SK-MEL-5 (cell line): Measurements from ENCODE around the gene AGRN. TPM values are rescaled to one million over a fixed set of nuclear protein-coding genes. Genes with fewer than 3 reads are reported as not detected.
"Not testable (repeated sequence)": the region's sequence is repeated elsewhere in the genome, so short reads cannot be mapped to it uniquely, and the experiment has no call there.

Experiments
- DNase-seq: peaks from one replicate; pipeline ENCODE4 v3.0.0-alpha.2; 2016; ENCODE audit warnings: low read depth, low spot score
- in situ Hi-C: cut with HindIII; loops from 2 replicates; pipeline ENCODE4 v1.10.0; 2016; ENCODE audit warnings: low sequenced_read_pairs, high pct_unique_total_duplicates, low pct_unique_long_range_greater_than_20kb
- total RNA-seq: library from RNA; depleted of rRNA; stranded (reverse); fragments of >200 nt; shearing (Covaris generic); gene quantifications from 2 replicates; pipeline ENCODE4 v1.2.3, GENCODE V29; 2014

Gene AGRN
- total RNA-seq, 1 experiment from 2014 or later = 21.3 TPM

DNA sequence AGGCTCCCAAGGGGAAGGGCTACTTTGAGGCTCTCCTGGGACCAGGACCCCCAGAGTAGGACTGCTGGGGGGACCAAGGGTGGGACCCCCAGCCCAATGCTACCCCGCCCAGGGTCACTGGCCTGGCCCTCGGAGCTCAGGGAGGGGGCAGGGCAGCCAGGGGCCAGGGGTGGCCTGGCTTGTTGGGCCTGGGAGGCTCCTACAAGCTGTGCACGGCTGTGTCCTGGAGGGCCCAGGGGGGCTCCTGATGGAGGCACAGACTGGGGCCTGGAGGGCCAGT, 22.3 kb upstream of the AGRN start:
- in situ Hi-C loops = no loop called here
- no peak for DNase-seq

GRCh38 chr1:997993-998744, 21.8 kb upstream of the AGRN start:
- no peak for DNase-seq

DNA sequence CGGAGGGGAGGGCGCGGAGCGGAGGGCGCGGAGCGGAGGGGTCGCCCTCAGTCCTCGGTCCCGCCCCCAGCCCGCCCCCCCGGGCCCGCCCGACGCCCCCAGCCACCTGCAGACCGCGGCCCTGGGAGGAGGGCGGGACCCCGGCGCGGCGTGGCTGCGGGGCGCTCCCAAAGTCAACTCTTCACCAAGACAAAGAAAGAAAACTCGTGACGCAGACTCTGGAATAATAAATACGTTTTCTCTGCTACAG, 21.2 kb upstream of the AGRN start:
- in situ Hi-C loops = no loop called here
- DNase-seq = no peak

More at GRCh38 chr1:997993-998744, 21.8 kb upstream of the AGRN start:
- in situ Hi-C loops = no loop called here

- no peak for DNase-seq
- in situ Hi-C loops = no loop called here
Observed at GRCh38 chr1:998995-999724, 20.8 kb upstream of the AGRN start.

DNA sequence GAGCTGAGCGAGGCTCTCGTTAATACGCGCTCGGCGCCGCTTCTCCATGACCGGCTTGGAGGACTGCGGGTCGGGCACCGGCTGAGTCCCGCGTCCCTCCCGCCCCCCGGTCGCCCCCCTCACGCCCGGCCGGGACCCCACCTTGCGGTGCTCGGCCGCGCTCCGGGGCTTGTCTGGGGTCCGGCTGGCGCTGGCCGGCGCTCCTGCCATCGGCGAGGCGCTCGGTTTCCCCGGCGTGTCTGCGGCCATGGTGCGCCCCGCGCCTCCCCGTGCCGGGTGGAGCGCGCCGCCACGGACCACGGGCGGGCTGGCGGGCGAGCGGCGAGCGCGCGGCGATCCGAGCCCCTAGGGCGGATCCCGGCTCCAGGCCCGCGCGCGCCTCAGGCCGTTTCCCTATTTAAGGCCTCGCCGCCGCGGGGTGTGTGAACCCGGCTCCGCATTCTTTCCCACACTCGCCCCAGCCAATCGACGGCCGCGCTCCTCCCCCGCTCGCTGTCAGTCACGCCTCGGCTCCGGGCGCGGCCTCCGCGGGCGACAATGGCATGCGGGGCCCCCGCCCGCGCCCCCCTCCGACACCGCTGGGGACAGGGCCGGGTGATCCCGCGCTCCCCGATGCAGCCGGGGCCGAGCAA, 20.1 kb upstream of the AGRN start, which contains the start of gene HES4:
Gene HES4 (minus strand): TSS at position 373 of the 632 bp plus-strand sequence. CDS start 124 bp downstream, at position 249.
- DNase-seq = peak; percentile 77
- in situ Hi-C loops = no loop called here

DNA sequence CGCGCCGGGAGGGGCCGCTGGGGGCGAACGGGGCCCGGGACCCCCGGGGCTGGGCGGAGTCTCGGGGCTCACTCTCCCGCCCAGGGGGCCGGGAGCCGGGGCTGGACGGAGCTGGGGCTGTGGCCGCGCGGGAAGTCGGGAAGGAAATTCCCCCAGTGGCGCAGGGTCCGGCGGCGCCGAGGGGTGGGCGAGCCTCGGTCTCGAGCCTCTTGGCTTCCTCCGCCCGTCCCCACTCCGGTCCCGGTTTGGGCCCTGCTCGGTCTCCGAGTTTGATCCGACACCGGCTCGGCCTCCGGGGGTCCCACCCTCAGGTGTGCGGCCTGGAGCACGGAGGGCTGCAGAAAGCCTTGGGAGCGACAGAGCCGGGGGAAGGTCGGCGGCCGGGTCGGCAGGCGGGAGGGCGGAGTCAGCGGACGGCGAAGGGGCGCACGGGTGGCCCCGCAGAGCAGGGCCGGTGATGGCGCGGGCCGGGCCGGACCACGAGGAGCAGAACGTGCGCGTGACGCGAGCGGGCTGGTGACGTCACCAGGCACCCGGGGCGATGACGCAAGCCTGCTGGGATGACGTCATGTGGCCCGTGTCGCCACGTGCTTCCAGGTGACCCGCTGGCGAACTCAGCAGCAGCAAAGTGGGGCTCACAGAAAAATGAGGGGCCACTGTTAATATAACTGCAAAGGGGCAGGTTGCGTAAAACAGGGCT, 19.4 kb upstream of the AGRN start:
- in situ Hi-C loops = no loop called here
- DNase-seq = peak; percentile 65

GRCh38 chr1:1001057-1001783, 18.7 kb upstream of the AGRN start:
- no peak for DNase-seq
- in situ Hi-C loops = no loop called here

GRCh38 chr1:1003618-1004419, 16.1 kb upstream of the AGRN start:
- no peak for DNase-seq
- in situ Hi-C loops = no loop called here

- in situ Hi-C loops = no loop called here
- no peak for DNase-seq
Observed at GRCh38 chr1:1004420-1004779, 15.5 kb upstream of the AGRN start.

- no peak for DNase-seq
- in situ Hi-C loops = no loop called here
Observed at GRCh38 chr1:1004780-1005697, 14.9 kb upstream of the AGRN start.

DNA sequence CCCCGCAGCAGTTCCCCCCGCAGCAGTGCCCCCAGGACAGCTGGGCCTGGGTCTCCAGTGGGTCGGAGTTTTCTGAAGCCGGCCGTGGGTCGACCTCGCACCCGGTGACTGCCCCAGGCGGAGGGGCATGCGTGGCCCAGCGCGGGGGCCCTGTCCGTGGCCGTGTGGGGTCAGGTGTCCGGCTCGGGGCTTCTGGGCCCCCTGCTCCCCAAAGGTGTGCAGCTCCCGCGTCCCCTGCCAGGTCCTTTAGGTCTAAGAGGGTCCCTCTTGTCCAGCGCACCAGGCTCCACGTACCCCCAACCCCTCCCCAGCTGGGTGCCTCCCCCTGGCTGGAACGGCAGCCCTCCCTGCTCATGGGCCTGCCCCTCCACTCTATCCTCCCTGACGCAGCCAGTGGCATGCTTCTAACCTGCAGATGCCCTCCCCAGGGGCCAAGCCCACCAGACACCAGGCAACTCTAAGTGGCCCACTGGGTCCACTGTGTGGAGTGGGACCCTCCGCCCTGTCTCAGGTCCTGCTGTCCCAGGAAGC, 14.1 kb upstream of the AGRN start:
- in situ Hi-C loops = no loop called here
- no peak for DNase-seq

DNA sequence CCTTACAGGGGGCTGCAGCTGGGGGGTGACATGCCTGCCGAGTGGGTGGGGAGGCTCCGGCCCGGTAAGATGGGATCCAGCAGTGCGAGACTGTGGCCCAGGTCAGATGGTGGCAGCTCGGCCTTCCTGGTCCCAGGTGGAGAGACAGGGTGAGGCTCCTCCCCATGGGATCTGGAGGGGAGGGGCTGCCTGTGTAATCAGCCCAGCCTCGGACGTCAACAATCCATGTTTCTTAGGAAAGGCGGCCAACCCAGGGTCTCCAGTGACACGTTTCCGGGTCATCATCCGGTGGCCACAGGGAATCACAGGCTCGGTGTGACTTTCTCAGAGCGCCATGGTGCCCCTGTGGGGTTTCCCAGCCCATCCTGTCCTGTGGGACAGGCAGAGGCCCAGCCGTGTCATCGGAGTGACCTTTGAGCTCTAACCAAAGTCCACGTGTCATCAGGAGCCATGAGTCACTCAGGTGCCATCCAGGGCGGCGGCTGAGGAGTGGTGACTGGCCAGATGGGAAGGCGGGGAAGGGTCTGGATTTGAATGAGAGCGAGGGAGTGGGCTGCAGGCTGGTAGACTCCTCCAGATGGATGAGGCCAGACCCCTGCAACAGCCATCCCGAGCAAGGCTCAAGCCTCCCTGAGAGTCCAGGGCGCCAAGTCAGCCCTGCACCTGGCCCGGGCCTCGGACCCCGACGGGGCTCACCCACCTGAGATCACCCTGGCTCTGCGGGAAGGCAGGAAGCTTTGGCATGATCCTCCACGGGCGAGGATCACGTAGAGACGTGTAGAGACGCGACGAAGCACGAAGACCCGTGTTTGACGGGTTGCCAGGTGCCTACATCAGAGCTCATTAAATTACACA, 13.4 kb upstream of the AGRN start:
- in situ Hi-C loops = no loop called here
- no peak for DNase-seq

GRCh38 chr1:1010131-1010530, 9.8 kb upstream of the AGRN start:
- DNase-seq, in situ Hi-C loops: not testable (repeated sequence)

DNA sequence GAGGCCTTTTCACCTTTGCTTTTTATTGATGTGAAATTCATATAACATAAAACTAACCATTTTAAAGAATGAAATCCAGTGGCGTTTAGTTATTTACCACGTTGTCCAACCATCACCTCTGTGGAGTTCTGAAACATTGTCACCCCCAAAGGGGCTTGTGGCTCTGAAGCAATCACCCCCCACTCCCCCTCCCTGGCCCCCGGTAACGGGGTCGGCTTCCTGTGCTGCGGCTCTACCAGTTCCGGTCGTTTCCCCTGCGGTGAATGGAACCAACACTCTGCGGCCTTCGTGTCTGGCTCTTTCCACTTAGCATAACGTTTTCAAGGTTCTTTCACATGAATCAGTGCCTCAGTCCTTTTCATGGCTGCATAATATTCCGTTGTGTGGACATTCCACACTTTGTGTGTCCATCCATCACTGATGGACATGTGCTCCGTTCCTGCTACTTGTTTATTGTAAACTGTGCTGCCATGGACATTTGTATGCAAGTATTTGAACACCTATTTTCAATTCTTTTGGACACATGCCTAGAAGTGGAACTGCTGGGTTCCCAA, 8.4 kb upstream of the AGRN start:
- in situ Hi-C loops = no loop called here

DNA sequence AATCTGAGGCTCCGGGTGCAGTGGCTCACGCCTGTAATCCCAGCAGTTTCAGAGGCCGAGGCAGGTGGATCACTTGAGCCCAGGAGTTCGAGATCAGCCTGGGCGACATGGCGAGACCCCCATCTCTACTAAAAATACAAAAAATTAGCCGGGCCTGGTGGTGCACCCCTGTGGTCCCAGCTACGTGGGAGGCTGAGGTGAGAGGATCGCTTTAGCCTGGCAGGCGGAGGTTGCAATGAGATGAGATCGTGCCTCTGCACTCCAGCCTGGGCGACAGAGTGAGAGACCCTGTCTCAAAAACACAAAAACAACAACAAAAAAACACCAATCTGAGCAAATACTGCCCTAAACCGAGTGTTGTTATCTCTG, 7.2 kb upstream of the AGRN start:
- DNase-seq, in situ Hi-C loops: not testable (repeated sequence)

More for the DNA sequence above, 8.4 kb upstream of the AGRN start:
- no peak for DNase-seq
